DMS53 (cell line): ENCODE data around the gene MEGF10.

Experiments
- DNase-seq: peaks from one replicate; lab custom pipeline; 2025; lab: John Stamatoyannopoulos, UW

MEGF10 gene

DNA sequence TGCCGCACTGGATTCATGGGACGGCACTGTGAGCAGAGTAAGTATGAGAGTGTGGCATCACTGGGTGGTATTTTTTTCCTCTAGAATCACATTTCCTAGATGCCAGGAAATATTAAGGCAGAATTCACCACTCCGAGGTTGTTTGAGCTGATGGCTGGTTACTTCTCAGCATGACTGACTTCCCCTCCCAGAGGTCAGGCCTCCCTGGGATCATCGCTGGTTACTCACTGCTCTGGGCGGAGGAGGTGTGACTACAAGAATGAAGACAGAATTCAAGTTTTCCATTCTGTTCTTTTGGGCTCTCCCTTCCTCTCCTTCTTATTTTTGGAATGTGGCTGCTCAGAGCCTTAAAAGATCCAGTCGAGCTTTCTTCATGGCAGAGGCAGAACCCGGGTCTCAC lies 150.2 kb downstream of the MEGF10 start:
- DNase-seq, result no peak

DNA sequence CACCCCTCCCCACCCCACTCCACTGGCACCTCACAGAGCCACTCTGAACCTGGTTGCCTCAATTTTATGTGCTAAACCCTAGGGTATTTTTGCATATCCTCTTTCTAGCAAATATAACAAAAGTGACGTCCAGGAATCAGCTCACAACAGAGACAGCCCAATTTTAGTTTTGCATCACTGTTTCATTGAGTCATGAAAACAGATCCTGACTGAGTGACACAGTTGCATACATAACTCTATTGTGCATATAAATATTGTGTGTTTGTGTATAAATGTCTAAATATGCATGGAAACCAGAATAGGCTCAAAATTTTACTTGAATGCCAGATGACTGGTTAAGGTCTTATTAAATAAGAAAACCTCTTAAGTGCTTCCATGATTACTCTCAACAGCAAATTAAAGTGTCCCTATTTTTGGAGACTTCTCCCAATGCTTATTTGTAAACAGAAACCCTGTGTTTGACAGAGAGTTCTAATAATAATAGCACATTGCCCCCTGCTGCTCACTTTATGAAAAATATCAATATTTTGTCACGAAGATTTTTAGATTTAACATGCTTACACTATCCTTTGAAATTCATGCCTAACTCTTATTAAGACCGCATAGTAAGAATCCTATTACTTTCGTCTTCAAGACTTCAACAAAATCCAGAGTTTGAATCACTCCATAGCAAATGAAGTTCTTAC lies 151.3 kb downstream of the MEGF10 start:
- DNase-seq, result peak; percentile 44

DNA sequence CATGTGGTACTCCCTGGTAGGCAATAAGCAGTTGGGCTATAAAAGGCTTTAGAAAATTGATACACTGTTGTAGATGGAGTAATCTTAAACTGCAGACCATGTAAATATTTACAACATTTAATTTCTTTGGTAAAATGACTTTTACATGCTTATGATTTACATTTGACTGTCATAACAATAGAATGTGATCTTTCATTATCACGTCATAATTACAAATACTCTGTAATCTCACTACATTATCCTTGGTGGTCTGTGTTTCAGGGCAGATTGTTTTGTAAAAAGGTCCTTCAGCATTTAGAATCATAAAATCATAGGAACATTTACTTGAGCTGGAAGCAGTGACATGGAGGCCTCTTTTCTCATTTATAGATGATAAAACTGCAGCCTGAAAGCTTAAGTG lies 153.6 kb downstream of the MEGF10 start:
- DNase-seq, result no peak

DNA sequence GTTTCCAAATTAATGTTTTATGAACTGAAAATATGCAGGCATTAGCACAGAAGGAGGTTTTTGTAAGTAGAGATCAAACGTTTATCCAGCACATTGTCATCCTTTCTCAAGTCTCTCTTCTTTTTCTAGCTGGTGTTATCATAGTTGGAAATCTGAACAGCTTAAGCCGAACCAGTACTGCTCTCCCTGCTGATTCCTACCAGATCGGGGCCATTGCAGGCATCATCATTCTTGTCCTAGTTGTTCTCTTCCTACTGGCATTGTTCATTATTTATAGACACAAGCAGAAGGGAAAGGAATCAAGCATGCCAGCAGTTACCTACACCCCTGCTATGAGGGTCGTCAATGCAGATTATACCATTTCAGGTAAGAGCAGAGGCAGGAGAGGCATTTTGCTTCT lies 154.7 kb downstream of the MEGF10 start:
- DNase-seq, result no peak

DNA sequence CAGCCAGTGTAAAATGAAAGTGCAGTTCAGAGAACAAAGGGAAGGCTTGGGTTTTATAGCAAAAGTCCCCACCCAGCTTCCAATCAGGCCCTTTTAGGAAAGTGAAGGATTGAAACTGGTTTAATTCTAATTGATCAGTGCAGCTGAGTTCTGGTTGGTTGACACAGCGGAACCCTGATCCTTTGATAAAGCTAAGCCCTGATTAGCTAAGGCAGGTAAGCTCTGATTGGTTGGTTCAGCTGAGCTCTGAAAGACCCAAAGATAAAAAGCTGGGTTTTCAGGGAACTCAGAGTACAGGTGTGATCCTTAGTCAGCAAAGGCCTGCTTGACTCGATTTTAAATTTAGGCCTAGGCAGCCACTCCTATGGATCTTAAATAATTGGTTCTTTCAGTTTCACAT lies 156.0 kb downstream of the MEGF10 start:
- no peak for DNase-seq

DNA sequence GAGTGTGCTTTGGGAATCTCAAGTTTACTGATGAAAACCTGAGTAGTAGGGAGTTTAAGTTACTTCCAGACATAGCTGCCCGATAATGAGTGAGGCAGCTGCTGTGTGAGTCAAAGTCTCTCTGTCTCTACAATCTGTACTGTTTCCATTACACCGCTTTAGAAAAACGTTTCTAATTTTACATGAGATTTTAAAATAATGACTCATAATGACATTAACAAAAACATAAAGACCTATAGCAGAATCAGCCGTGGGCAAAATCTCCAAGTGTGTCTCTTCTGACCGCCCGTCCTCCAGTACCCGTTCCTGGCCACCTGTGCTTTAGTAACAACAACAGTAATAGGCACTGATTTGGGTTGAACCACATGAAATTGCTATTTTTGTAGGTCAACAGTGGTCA lies 157.2 kb downstream of the MEGF10 start:
- no peak for DNase-seq

DNA sequence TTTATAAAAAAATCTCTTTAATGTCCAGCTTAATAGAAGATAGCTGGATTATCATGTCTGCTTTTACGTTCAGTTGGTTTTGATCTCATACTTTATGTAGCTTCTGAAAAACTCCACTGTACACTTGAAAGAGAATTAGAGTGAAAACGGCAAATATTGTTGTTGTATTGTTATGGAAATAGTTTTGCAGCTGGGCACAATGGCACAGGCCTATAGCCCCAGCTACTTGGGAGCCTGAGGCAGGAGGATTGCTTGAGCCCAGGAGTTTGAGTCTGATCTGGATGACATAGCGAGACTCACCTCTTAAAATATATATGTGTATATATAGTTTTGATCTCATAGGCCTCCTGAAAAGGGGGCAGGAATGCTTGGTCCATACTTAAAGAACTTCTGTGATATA lies 159.4 kb downstream of the MEGF10 start:
- no peak for DNase-seq

DNA sequence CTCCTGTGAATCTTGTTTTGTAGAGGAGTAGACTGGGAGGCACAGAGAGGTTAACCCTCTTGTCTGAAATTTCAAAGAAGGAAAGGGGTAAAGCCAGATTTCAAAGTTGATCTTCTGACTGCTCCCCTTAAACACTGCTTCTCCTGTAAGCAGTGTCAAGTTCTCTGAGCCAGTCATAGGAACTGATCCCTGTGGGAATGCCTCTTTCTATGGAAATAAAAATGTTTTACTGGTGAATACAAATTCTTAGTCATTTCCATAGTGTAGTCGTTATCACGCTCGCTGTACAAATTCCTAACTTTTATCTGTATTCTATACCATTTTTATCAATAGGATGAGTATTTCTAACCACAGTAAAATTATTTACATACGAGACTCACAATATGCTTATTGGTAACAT lies 160.5 kb downstream of the MEGF10 start:
- DNase-seq, result no peak

DNA sequence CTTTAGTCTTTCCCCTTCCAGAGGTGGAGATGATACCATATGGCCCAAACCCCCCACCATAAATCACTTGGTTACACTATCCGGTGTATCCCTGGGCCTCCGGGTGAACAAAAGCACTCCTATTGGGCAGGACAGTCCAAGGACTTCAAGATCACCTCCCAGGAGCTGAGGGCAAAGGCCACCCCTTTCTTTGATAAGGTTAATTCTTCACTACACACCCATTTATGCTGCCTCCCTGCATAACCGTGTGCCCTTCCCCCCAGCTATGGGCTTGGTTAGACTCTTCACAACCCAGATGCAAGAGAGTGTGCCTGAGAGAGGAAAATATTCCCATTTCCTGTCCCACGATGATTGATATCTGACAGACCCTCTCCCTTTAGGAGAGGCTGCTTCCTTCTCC lies 162.0 kb downstream of the MEGF10 start:
- DNase-seq, result no peak

DNA sequence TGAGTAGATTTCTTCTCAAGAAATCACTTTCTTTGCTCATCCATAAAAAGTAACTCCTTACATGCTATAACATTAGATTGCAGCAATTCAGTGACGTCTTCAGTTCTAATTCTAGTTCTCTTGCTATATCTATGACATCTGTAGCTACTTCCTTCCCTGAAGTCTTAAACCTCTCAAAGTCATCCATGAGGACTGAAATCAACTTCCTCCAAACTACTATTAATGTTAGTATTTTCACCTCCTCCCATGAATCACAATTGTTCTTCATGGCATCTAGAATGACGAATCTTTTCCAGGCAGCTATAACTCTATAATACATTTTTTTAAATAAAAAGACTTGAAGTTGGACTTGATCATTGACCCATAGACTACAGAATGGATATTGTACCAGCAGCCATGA lies 180.6 kb downstream of the MEGF10 start:
- DNase-seq, result no peak

DNA sequence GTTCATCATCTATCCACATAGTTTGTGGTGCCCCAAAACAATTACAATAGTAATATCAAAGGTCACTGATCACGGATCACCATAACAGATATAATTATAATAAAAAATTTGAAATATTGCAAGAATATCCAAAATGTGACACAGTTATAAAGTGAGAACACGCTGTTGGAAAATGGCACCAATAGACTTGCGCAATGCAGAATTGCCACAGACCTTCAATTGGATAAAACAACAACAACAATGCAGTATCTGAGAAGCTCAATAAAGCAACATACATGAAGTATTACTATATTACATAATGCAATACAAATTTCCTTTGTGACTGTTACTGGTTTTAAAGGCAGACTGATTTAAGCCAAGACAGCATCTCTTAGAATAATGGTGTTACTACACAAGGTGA lies 182.1 kb downstream of the MEGF10 start:
- DNase-seq, result no peak

DNA sequence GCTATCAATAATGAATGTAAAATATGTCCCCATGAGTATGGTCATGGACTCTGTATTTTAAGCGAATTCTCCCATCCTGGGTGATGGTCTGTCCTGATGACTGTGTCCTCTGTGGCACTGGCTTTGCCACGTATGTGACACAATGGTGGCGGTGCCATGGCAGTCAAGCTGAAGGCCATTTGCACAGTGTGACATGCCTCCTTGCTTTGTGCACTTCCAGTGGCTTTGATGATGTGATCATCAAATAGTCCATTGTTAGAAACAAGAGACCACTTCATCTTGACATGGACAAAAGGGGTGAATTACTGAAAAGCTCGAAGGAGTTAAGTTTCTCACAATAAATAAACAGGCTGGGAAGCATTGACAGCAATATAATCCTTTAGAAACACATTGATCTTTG lies 195.9 kb downstream of the MEGF10 start:
- DNase-seq, result no peak

DNA sequence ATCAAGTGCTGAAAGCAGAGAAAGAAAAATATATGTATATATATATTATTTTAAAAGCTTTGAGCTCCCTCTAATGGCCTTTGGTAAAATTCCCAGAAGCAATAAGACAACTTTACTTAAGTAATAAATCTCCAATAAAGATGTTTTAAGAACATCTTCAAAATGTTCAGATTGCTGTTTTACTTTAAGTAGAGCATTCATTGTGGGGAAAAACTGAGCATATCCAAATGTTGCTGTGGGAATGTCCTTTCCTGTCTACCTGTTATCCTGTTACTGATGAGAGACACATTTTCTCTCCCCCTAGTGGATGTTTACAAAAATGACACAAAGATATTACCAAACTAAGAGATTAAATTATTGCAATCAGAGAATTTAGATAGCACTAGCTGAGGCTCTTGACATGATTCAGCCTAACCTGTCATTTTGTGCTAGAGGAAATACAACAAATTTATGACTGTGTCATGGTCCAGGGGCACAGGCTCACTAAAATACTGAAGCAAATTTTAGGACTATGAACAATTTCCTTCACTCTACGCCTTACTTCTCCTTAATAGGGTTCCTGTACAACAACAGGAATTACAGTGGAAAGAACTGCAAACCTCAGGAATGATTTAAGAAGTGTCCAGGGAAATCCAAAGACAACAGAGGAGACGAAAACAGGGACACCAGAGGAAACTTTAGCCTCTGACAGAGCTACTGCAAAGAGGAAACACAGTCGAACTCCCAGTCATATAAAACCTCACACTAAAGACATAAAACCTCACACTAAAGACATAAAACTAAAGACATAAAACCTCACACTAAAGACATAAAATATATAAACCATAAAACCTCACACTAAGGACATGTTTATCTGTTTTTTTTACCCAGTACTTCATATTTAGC lies 202.5 kb downstream of the MEGF10 start:
- peak; percentile 77 for DNase-seq

DNA sequence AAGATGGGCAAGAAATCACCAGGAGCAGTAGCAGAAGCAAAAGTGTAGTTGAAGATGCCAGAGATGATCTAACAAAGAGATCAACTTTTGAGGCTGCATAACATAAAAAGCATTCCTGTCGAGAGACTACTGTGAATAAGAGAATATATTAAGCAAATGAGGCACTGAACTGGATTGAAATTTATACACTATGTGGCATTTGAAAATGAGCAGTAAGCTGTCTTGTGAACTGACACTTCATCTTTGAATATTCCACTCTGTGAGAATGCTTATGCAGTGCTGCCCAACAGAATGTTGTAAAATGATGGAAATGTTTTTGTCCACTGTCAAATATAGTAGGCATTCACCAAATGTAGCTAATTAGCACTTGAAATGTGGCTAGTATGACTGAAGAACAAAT lies 208.0 kb downstream of the MEGF10 start:
- no peak for DNase-seq

DNA sequence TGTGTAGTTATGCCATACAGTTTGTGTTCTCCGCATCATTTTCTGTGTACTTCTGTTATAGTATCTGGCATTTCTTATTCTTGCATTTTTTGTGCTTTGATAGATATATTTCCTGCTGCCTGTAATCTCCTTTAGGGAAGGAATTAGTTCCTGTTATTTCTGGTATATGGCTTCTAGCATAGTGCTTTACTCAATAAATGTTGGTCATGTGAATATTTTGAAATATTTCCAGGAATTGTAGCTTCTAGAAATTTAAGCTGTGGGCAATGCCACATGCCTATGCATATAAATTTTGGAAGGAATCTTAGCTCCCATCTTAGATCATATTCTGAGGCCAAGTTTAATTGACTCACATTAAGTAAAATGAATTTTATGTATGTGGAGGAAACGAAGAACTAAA lies 215.3 kb downstream of the MEGF10 start:
- no peak for DNase-seq

DNA sequence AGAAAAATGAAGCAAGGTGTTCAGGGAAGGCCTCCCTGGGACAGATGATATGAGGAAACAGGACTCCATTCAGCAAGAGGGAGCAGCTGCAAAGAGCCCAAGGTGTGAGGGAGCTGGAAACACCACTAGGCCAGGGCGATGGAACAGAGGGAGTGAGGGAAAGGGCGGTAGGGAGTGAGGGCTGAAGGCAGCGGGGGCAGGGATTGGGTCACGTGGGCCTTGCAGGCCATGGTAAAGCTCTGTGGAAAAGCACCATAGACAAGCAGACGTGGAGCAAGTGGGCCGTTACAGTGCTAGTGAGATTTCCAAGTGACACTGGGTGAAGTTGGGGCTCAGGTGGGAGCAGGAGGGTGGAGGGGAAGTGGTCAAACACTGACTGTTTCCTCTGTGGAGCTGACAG lies 216.0 kb downstream of the MEGF10 start:
- DNase-seq, result no peak

DNA sequence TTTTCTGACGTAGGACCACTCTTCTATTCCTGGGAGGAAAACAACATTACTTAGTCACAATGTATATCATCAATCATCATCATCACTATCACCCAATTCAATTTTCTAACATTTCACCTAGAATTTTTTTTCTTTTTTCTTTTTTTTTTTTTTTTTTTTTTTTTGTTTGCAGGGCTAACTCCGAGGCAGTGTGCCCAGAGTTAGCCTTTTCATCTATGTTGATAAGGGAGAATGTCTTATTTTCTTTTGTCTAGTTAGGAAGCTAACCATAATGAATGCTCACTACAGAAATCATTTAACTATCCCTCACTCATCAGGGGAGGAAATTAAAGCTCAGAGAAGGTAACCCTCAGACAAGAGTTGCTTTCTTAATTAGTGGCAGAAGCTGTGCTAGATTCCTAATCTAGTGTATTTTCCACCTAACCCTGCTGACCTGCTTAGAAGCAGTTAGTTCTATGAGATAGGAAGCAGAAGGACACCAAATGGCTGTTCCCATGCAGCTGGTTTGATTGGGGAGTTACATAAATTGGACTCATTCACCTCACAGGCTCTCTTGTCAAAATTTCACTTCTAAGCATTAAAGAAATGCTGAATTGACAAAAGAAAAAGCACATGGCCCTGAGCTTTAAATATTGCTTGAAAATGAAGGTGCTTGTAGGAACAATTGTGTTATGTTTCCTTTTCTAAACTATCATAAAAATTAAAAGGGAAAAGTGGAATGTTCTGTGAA lies 218.2 kb downstream of the MEGF10 start:
- DNase-seq, result no peak
